Skeletal muscle tissue (tissue), 4 donors: ENCODE measurements around the gene XIRP2. TPM values are rescaled to one million over a fixed set of nuclear protein-coding genes. Genes with fewer than 3 reads are reported as not detected.
A peak's percentile ranks its signal among the peaks of the same experiment; 100 is the strongest.

Experiments
- H3K27ac ChIP-seq: one replicate; pipeline ENCODE4 v1.7.0; 2013; ENCODE audit warnings: mild to moderate bottlenecking, low read depth, low read length, inconsistent platforms
- H3K27me3 ChIP-seq, 3 donors: one replicate each; pipeline ENCODE4 v1.7.0; 2013; ENCODE audit warnings: low read length in 3 of 3; ENCODE audit not compliant: control insufficient read depth in 3 of 3, insufficient read depth in 3 of 3
- H3K36me3 ChIP-seq, 3 donors: one replicate each; pipeline ENCODE4 v1.7.0; 2013; ENCODE audit warnings: low read length in 3 of 3; ENCODE audit not compliant: control insufficient read depth in 3 of 3, insufficient read depth in 3 of 3
- H3K4me1 ChIP-seq, 3 donors: one replicate each; pipeline ENCODE4 v1.7.0; 2013; ENCODE audit warnings: low read length in 3 of 3, mild to moderate bottlenecking in 3 of 3; ENCODE audit not compliant: control insufficient read depth in 3 of 3, insufficient read depth in 3 of 3
- H3K4me3 ChIP-seq, 3 donors: one replicate each; pipeline ENCODE4 v1.7.0; 2013; ENCODE audit warnings: low read length in 3 of 3
- H3K9ac ChIP-seq, 3 donors: one replicate each; pipeline ENCODE4 v1.7.0; 2013; ENCODE audit warnings: low read length in 3 of 3, mild to moderate bottlenecking in 3 of 3, moderate library complexity in 2 of 3, low read depth in 1 of 3
- H3K9me3 ChIP-seq, 3 donors: one replicate each; pipeline ENCODE4 v1.7.0; 2013; ENCODE audit warnings: low read length in 3 of 3; ENCODE audit not compliant: control insufficient read depth in 3 of 3
- total RNA-seq: library from RNA; depleted of rRNA; stranded (reverse); fragments of >200 nt; gene quantifications from one replicate; pipeline ENCODE4 v1.2.3, GENCODE V29; 2014
- donor health status: Osteomylitis.

XIRP2 gene
- total RNA-seq, 1 donor from 2014 or later = 38.6 TPM

- Histone ChIP-seq H3K27me3 (no peaks in the 10 kb centered on the region), H3K4me3 (no peak overlapping the region), H3K27ac (no peak overlapping the region), H3K9me3 (no peaks in the 10 kb centered on the region), H3K9ac (no peak overlapping the region), H3K36me3 (no peaks in the 10 kb centered on the region), H3K4me1 (peaks cover 0 to 10% (median 2%) of the 10 kb centered on the region in 3 donors)
Observed at GRCh38 chr2:167136879-167137596, 248.8 kb downstream of the XIRP2 start.

GRCh38 chr2:167140330-167140729 lies 252.1 kb downstream of the XIRP2 start:
- no peaks in the 10 kb centered on the region for H3K36me3 ChIP-seq
- no peaks in the 10 kb centered on the region for H3K27me3 ChIP-seq
- H3K9ac ChIP-seq = peak overlapping the region in 2 of 3 donors; percentile 63 to 72
- H3K4me3 ChIP-seq = peak overlapping the region in 1 of 3 donors; percentile 49
- peaks cover 2 to 16% (median 10%) of the 10 kb centered on the region in 3 donors for H3K4me1 ChIP-seq
- peak overlapping the region; percentile 90 for H3K27ac ChIP-seq
- H3K9me3 ChIP-seq = no peaks in the 10 kb centered on the region

- H3K4me3 ChIP-seq = peak overlapping the region in 1 of 3 donors; percentile 49
- peak overlapping the region; percentile 90 for H3K27ac ChIP-seq
- peak overlapping the region in 2 of 3 donors; percentile 63 to 72 for H3K9ac ChIP-seq
- no peaks in the 10 kb centered on the region for H3K36me3 ChIP-seq
- H3K9me3 ChIP-seq = no peaks in the 10 kb centered on the region
- H3K4me1 ChIP-seq = peaks cover 2 to 16% (median 10%) of the 10 kb centered on the region in 3 donors
- H3K27me3 ChIP-seq = no peaks in the 10 kb centered on the region
Observed at GRCh38 chr2:167140767-167141166, 252.5 kb downstream of the XIRP2 start.

- Histone ChIP-seq H3K27me3 (no peaks in the 10 kb centered on the region), H3K4me3 (no peak overlapping the region), H3K36me3 (no peaks in the 10 kb centered on the region), H3K9ac (peak overlapping the region in 1 of 3 donors; percentile 19), H3K9me3 (no peaks in the 10 kb centered on the region), H3K4me1 (peaks cover 2 to 11% (median 10%) of the 10 kb centered on the region in 3 donors), H3K27ac (peak overlapping the region; percentile 86)
Observed at GRCh38 chr2:167142554-167142953, 254.3 kb downstream of the XIRP2 start.

- Histone ChIP-seq H3K27me3 (no peaks in the 10 kb centered on the region), H3K4me1 (peaks cover 2 to 11% (median 10%) of the 10 kb centered on the region in 3 donors), H3K27ac (peak overlapping the region; percentile 56)
Observed at GRCh38 chr2:167144179-167144898, 256.1 kb downstream of the XIRP2 start.

GRCh38 chr2:167147271-167147941 lies 259.1 kb downstream of the XIRP2 start:
- peaks cover 2 to 9% (median 7%) of the 10 kb centered on the region in 3 donors for H3K4me1 ChIP-seq
- no peaks in the 10 kb centered on the region for H3K9me3 ChIP-seq
- H3K27me3 ChIP-seq = no peaks in the 10 kb centered on the region
- H3K36me3 ChIP-seq = no peaks in the 10 kb centered on the region
- H3K9ac ChIP-seq = no peak overlapping the region
- peak overlapping the region; percentile 8 for H3K27ac ChIP-seq
- no peak overlapping the region for H3K4me3 ChIP-seq

More at GRCh38 chr2:167144179-167144898, 256.1 kb downstream of the XIRP2 start:
- Histone ChIP-seq H3K4me3 (no peak overlapping the region), H3K36me3 (no peaks in the 10 kb centered on the region), H3K9me3 (no peaks in the 10 kb centered on the region), H3K9ac (peak overlapping the region in 1 of 3 donors; percentile 25)

GRCh38 chr2:167151894-167152293 lies 263.6 kb downstream of the XIRP2 start:
- Histone ChIP-seq H3K9ac (no peak overlapping the region), H3K9me3 (no peaks in the 10 kb centered on the region), H3K27ac (no peak overlapping the region), H3K4me3 (no peak overlapping the region), H3K27me3 (no peaks in the 10 kb centered on the region), H3K36me3 (no peaks in the 10 kb centered on the region), H3K4me1 (no peaks in the 10 kb centered on the region)

GRCh38 chr2:167157523-167157922 lies 269.2 kb downstream of the XIRP2 start:
- no peak overlapping the region for H3K27ac ChIP-seq
- no peaks in the 10 kb centered on the region for H3K9me3 ChIP-seq
- H3K27me3 ChIP-seq = no peaks in the 10 kb centered on the region
- H3K36me3 ChIP-seq = no peaks in the 10 kb centered on the region
- H3K9ac ChIP-seq = no peak overlapping the region
- no peaks in the 10 kb centered on the region for H3K4me1 ChIP-seq
- no peak overlapping the region for H3K4me3 ChIP-seq

- Histone ChIP-seq H3K36me3 (no peaks in the 10 kb centered on the region), H3K4me3 (no peak overlapping the region), H3K27ac (no peak overlapping the region), H3K9ac (no peak overlapping the region), H3K4me1 (no peaks in the 10 kb centered on the region), H3K9me3 (no peaks in the 10 kb centered on the region), H3K27me3 (no peaks in the 10 kb centered on the region)
Observed at GRCh38 chr2:167177196-167177595, 288.9 kb downstream of the XIRP2 start.
